ENCODE data around the gene GALNT15.

DNA sequence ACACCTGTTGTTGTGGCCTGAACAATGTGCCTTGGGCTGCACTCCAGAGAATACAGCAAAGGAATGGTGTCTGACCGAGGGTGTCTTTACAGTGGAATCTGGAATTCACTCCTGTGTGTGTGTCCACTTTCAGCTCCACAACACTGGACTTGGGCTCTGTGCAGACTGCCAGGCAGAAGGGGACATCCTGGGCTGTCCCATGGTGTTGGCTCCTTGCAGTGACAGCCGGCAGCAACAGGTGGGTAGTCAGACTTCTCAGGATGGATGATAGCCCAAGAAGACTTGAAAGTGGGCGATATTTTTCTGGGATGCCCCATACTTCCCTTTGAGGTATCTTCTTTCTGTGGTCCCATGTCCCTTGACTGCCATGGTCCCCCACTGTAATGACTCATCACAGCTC lies 45.3 kb downstream of the GALNT15 start:
- TF ChIP-seq, protein P1, sequence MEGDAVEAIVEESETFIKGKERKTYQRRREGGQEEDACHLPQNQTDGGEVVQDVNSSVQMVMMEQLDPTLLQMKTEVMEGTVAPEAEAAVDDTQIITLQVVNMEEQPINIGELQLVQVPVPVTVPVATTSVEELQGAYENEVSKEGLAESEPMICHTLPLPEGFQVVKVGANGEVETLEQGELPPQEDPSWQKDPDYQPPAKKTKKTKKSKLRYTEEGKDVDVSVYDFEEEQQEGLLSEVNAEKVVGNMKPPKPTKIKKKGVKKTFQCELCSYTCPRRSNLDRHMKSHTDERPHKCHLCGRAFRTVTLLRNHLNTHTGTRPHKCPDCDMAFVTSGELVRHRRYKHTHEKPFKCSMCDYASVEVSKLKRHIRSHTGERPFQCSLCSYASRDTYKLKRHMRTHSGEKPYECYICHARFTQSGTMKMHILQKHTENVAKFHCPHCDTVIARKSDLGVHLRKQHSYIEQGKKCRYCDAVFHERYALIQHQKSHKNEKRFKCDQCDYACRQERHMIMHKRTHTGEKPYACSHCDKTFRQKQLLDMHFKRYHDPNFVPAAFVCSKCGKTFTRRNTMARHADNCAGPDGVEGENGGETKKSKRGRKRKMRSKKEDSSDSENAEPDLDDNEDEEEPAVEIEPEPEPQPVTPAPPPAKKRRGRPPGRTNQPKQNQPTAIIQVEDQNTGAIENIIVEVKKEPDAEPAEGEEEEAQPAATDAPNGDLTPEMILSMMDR (IDR thresholded peaks at IDR 0.05; ENCODE audit: borderline replicate concordance, extremely low read depth, low read length, poor library complexity, severe bottlenecking), result no peak
- TF ChIP-seq EZH2 (IDR thresholded peaks at IDR 0.05; ENCODE audit: borderline replicate concordance, low read depth, low read length, severe bottlenecking), result no peak
